ENCODE measurements around the gene COPS2.
"Not testable (repeated sequence)": the region's sequence is repeated elsewhere in the genome, so short reads cannot be mapped to it uniquely, and the experiment has no call there.

The COPS2 gene

GRCh38 chr15:49155110-49155833, at the start of gene COPS2:
COPS2 (minus strand) TSS chr15:49155599; CDS start chr15:49155578, 21 bp downstream.
- peak; percentile 88 for DNase-seq (ENCODE audit: low read depth in 2 of 2)

- DNase-seq (ENCODE audit: low read depth in 2 of 2), result no peak
Observed at GRCh38 chr15:49200347-49200746, 44.9 kb upstream of the COPS2 start.

- no peak for DNase-seq (ENCODE audit: low read depth in 2 of 2)
Observed at GRCh38 chr15:49199666-49200065, 44.3 kb upstream of the COPS2 start.

GRCh38 chr15:49196856-49197255, 41.5 kb upstream of the COPS2 start:
- DNase-seq (ENCODE audit: low read depth in 2 of 2), result no peak

- no peak for DNase-seq (ENCODE audit: low read depth in 2 of 2)
Observed at GRCh38 chr15:49191892-49192291, 36.5 kb upstream of the COPS2 start.

GRCh38 chr15:49190586-49190985, 35.2 kb upstream of the COPS2 start:
- no peak for DNase-seq (ENCODE audit: low read depth in 2 of 2)

GRCh38 chr15:49189631-49190030, 34.2 kb upstream of the COPS2 start:
- no peak for DNase-seq (ENCODE audit: low read depth in 2 of 2)

- no peak for DNase-seq (ENCODE audit: low read depth in 2 of 2)
Observed at GRCh38 chr15:49188933-49189332, 33.5 kb upstream of the COPS2 start.

GRCh38 chr15:49187549-49188245, 32.3 kb upstream of the COPS2 start:
- DNase-seq (ENCODE audit: low read depth in 2 of 2), result no peak

GRCh38 chr15:49185473-49185872, 30.1 kb upstream of the COPS2 start:
- DNase-seq (ENCODE audit: low read depth in 2 of 2), result no peak

- not testable (repeated sequence) for DNase-seq (ENCODE audit: low read depth in 2 of 2)
Observed at GRCh38 chr15:49183741-49184140, 28.3 kb upstream of the COPS2 start.

- DNase-seq (ENCODE audit: low read depth in 2 of 2), result no peak
Observed at GRCh38 chr15:49182128-49182527, 26.7 kb upstream of the COPS2 start.

- no peak for DNase-seq (ENCODE audit: low read depth in 2 of 2)
Observed at GRCh38 chr15:49179433-49180190, 24.2 kb upstream of the COPS2 start.

GRCh38 chr15:49178497-49178896, 23.1 kb upstream of the COPS2 start:
- DNase-seq (ENCODE audit: low read depth in 2 of 2), result no peak

GRCh38 chr15:49175582-49176397, 20.4 kb upstream of the COPS2 start:
- not testable (repeated sequence) for DNase-seq (ENCODE audit: low read depth in 2 of 2)

- no peak for DNase-seq (ENCODE audit: low read depth in 2 of 2)
Observed at GRCh38 chr15:49174902-49175301, 19.5 kb upstream of the COPS2 start.

- no peak for DNase-seq (ENCODE audit: low read depth in 2 of 2)
Observed at GRCh38 chr15:49171790-49172189, 16.4 kb upstream of the COPS2 start.

GRCh38 chr15:49169880-49170597, 14.6 kb upstream of the COPS2 start, which contains the start of gene GALK2:
GALK2 (plus strand) TSS chr15:49170247; CDS start chr15:49170323, 76 bp downstream.
- peak; percentile 33 to 45 for DNase-seq (ENCODE audit: low read depth in 2 of 2)

- no peak for DNase-seq (ENCODE audit: low read depth in 2 of 2)
Observed at GRCh38 chr15:49168016-49168415, 12.6 kb upstream of the COPS2 start.

- DNase-seq (ENCODE audit: low read depth in 2 of 2), result no peak
Observed at GRCh38 chr15:49164865-49165264, 9.5 kb upstream of the COPS2 start.

GRCh38 chr15:49163678-49164077, 8.3 kb upstream of the COPS2 start:
- DNase-seq (ENCODE audit: low read depth in 2 of 2), result no peak

Measured in stimulated activated CD8-positive, alpha-beta memory T cell treated with anti-CD3 and anti-CD28 coated beads, Interleukin-7, amount 100 ng/mL, for 1 hour (primary cell).